Activated CD8-positive, alpha-beta memory T cell treated with anti-CD3 and anti-CD28 coated beads, Interleukin-2, amount 10 ng/mL, durations not matched to agents 7 days and 5 days (primary cell): Measurements from ENCODE around the gene GSTA4. TPM values are rescaled to one million over a fixed set of nuclear protein-coding genes. Genes with fewer than 3 reads are reported as not detected.
"Not testable (repeated sequence)": the region's sequence is repeated elsewhere in the genome, so short reads cannot be mapped to it uniquely, and the experiment has no call there.

Experiments
- ATAC-seq: fragments of 150-1000 bp; cut with Tn5 transposase; one replicate; pipeline ENCODE4 v1.10.0; 2021; ENCODE audit warnings: moderate library complexity
- CTCF ChIA-PET: fragments of 350-600 bp; sonication (Branson Sonifier 250); formaldehyde crosslinking; loops from one replicate; lab custom pipeline; 2021; ENCODE audit warnings: antibody characterized with exemption; lab: Charles Lee
- DNase-seq: peaks from one replicate; pipeline ENCODE4 v3.0.0-alpha.2; 2020
- H3K27ac Mint-ChIP-seq: one replicate; pipeline ENCODE4 v1.8.0; 2021; ENCODE audit warnings: mild to moderate bottlenecking, mixed read lengths
- H3K27me3 Mint-ChIP-seq: one replicate; pipeline ENCODE4 v1.8.0; 2021; ENCODE audit warnings: mixed read lengths
- H3K36me3 Mint-ChIP-seq: one replicate; pipeline ENCODE4 v1.8.0; 2021; ENCODE audit warnings: mild to moderate bottlenecking, mixed read lengths
- H3K4me1 Mint-ChIP-seq: one replicate; pipeline ENCODE4 v1.8.0; 2021; ENCODE audit warnings: mixed read lengths
- H3K4me3 Mint-ChIP-seq: one replicate; pipeline ENCODE4 v1.8.0; 2021; ENCODE audit warnings: mild to moderate bottlenecking, moderate library complexity, mixed read lengths
- H3K9me3 Mint-ChIP-seq: one replicate; pipeline ENCODE4 v1.8.0; 2022; ENCODE audit warnings: low read depth, mixed read lengths
- total RNA-seq, 2 experiments: library from RNA; stranded (reverse); gene quantifications; one replicate each; pipeline ENCODE4 v1.2.3, GENCODE V29; 2021

Gene GSTA4
- total RNA-seq, 2 experiments from 2014 or later, result 2.9 to 5.8 TPM

DNA sequence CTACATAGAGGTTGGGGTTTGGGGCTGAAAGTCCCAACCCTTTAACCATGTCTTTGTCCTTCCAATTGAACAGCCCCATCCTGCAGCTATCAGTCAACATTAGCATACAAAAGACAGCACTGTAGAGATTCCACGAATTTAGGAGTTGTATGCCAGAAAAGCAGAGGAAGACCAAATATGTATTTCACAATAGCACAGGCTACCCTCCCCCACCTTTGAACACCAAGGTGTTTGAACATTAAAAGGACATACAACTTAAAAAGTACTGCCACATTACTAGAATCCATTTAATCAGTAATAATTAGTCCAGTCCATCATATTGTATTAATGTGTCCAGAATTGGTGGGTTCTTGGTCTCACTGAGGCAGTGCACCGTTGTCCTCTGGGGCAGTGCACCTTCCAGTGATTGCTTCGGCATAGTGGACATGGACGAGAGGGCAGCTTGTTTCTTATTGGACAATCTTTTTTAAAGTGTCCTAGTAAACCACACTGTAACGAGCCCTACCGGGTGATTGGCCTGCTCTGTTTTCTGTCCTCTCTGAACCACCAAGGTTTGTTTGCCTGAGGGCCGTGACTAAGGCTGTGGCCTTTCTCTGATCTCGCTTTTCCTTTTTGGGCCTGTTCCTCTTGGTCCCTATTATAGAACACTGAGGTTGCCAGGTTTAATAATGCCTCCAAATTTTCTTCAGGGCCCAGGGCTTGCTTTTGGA is 36.4 kb downstream of the GSTA4 start:
- H3K9me3 Mint-ChIP-seq, result peaks cover 2% of the 10 kb centered on the region
- no peaks in the 10 kb centered on the region for H3K36me3 Mint-ChIP-seq
- no peak for DNase-seq
- H3K27ac Mint-ChIP-seq, result no peak overlapping the region
- no peak for ATAC-seq
- H3K4me1 Mint-ChIP-seq, result no peaks in the 10 kb centered on the region
- peaks cover 7% of the 10 kb centered on the region for H3K27me3 Mint-ChIP-seq
- H3K4me3 Mint-ChIP-seq, result no peak overlapping the region
- CTCF ChIA-PET, result no interaction called here

GRCh38 chr6:52955871-52956270 is 39.2 kb downstream of the GSTA4 start:
- no peak for DNase-seq
- no peak overlapping the region for H3K4me3 Mint-ChIP-seq
- H3K36me3 Mint-ChIP-seq, result no peaks in the 10 kb centered on the region
- CTCF ChIA-PET, result no interaction called here
- H3K4me1 Mint-ChIP-seq, result no peaks in the 10 kb centered on the region
- H3K27me3 Mint-ChIP-seq, result peaks cover 7% of the 10 kb centered on the region
- no peak overlapping the region for H3K27ac Mint-ChIP-seq
- no peaks in the 10 kb centered on the region for H3K9me3 Mint-ChIP-seq
- ATAC-seq, result no peak

DNA sequence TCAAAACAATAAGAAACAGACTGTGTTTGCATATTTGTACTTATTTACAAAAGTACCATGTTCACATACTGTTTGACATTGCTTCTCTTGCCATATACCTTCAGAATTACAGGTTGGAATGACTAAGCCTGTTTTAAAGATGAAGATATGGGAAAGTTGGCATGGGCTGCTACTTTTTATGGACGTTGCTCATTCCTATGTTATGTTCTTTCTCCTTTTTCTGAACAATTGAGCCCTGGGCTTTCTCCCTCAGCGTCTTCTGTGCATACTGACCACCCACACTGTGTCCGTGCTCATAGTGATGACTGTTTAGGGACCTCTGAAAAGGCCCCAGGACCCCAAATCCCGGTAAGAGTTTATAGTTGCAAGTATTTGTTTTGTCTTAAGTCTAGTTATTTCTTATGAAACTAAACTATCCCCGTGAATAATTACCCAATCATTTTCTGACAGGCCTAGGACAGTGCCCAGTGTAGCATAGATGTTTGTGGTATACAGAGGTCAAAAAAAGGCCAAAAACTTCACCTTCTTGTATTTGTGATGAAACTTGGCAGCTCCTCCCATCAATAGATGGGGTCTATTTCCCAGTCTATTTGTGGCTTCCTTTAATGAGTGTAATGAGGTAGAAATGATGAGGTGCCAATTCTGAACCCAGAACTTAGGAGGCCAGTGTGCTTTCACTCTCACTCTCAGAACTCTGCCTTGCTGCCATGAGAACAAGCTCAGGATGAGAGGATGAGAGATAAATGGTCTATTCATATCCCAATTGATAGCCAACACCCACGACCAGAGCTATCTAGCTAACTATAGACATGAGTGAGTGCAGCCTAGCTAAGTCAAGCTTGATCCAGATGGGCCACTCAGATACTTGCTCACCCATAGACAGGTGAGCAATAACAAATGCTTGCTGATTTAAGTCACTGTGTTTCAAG is 40.9 kb downstream of the GSTA4 start:
- Mint-ChIP-seq H3K36me3 (no peaks in the 10 kb centered on the region), H3K27ac (no peak overlapping the region), H3K27me3 (peaks cover 15% of the 10 kb centered on the region), H3K9me3 (no peaks in the 10 kb centered on the region), H3K4me3 (no peak overlapping the region), H3K4me1 (no peaks in the 10 kb centered on the region)
- DNase-seq, result no peak
- CTCF ChIA-PET, result no interaction called here
- ATAC-seq, result no peak

DNA sequence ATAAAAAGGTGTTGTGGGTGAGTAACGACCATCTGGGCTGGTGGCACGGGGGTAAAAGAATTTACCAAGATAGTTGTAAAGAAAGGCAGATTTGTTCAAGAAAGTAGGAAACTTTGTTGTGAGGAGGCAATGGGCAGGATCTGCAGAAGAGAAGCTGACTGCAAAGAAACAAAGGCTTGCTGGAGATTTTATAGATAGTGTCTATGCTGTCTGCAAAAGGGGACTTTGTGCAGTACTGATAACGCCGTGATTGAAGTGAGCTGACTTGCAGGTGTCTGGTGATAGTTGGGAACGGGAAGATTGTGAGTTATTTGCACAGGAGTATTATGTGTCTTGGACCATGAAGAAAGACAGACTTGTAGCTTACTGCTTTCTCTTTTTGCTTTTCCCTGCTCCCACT is 48.8 kb downstream of the GSTA4 start:
- no peak for DNase-seq
- Mint-ChIP-seq H3K4me1 (no peaks in the 10 kb centered on the region), H3K27me3 (peaks cover 30% of the 10 kb centered on the region), H3K27ac (no peak overlapping the region), H3K36me3 (no peaks in the 10 kb centered on the region), H3K4me3 (no peak overlapping the region), H3K9me3 (no peaks in the 10 kb centered on the region)
- CTCF ChIA-PET, result no interaction called here
- no peak for ATAC-seq

- H3K9me3 Mint-ChIP-seq, H3K36me3 Mint-ChIP-seq, H3K4me3 Mint-ChIP-seq, DNase-seq, CTCF ChIA-PET, H3K4me1 Mint-ChIP-seq, H3K27ac Mint-ChIP-seq, ATAC-seq: not testable (repeated sequence)
- peaks cover 22% of the 10 kb centered on the region for H3K27me3 Mint-ChIP-seq
Observed at GRCh38 chr6:52942821-52943220, 52.3 kb downstream of the GSTA4 start.

- ATAC-seq (no peak), DNase-seq (no peak)
- Mint-ChIP-seq H3K4me3 (no peak overlapping the region), H3K27me3 (peaks cover 22% of the 10 kb centered on the region), H3K9me3 (no peaks in the 10 kb centered on the region), H3K36me3 (no peaks in the 10 kb centered on the region), H3K27ac (no peak overlapping the region), H3K4me1 (peaks cover under 1% of the 10 kb centered on the region)
- CTCF ChIA-PET, result no interaction called here
Observed at GRCh38 chr6:52942221-52942620, 52.9 kb downstream of the GSTA4 start.

- ATAC-seq, result no peak
- DNase-seq, result no peak
- Mint-ChIP-seq H3K27ac (no peak overlapping the region), H3K4me1 (peaks cover 5% of the 10 kb centered on the region), H3K27me3 (peaks cover 6% of the 10 kb centered on the region), H3K36me3 (no peaks in the 10 kb centered on the region), H3K9me3 (no peaks in the 10 kb centered on the region), H3K4me3 (no peak overlapping the region)
- CTCF ChIA-PET, result no interaction called here
Observed at GRCh38 chr6:52937908-52938307, 57.2 kb downstream of the GSTA4 start.

- Mint-ChIP-seq H3K27me3 (peaks cover 1% of the 10 kb centered on the region), H3K4me3 (no peak overlapping the region), H3K27ac (no peak overlapping the region), H3K9me3 (no peaks in the 10 kb centered on the region), H3K4me1 (peaks cover 5% of the 10 kb centered on the region), H3K36me3 (no peaks in the 10 kb centered on the region)
- ATAC-seq (no peak), DNase-seq (no peak)
- CTCF ChIA-PET, result no interaction called here
Observed at GRCh38 chr6:52933778-52934177, 61.3 kb downstream of the GSTA4 start.

DNA sequence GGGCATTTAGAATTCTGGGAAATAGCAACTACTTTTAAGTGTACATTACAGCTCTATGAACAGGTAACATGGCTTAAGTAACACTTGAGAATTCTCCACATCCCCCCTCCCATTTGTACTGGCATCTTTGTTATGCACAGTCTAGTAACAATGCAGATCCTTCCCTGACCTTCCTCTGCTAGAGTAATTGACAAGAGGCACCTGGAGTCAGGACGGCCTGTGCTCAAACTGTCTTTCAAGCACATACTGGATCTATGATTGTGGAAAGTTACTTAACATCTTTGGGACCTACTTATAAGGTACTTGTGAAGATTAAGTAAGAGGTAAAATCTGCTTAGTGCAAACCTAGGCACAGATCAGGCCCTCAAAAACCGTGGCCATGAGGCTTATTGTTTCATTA is 63.7 kb downstream of the GSTA4 start:
- Mint-ChIP-seq H3K27ac (no peak overlapping the region), H3K9me3 (no peaks in the 10 kb centered on the region), H3K27me3 (peaks cover 12% of the 10 kb centered on the region), H3K4me1 (no peaks in the 10 kb centered on the region), H3K36me3 (no peaks in the 10 kb centered on the region), H3K4me3 (no peak overlapping the region)
- ATAC-seq, result no peak
- DNase-seq, result no peak
- CTCF ChIA-PET, result no interaction called here

DNA sequence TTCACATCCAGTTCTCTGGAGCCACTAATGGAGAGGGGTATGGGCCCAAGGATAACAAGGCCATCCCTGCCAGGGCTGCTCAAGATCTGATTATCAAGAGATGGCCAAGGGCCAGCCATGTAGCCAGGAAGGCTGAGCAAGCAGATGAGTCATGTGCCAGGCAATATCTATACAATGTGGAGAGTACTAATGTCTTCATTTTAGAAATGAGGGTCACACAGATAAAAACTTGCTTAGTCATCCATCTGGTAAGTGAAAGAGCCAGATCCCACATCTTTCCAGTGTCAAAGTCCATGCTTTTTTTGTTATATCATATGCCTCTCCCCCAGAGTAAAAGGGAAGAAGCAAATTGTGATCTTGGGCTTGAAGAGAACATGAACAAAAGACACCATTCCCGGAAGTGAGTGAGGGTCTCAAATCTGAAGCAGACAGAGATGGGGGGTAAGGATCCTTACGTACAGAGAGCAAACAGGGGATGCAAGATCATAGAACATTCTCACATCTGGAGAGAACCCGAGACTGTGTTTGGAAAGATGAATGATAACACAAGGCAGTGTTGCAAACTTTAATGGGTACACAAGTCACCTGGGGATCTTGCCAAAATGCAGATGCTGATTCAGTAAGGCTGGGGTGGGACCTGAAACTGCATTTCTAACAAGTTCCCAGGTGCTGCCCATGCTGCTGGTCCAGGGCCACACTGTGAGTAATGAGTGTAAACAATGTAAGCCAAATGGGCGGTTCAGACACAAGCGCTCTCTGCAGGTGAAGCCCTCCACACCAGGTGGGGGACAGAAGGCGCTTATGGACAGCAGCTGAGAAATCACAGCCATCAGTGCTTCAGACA is 65.5 kb downstream of the GSTA4 start:
- H3K27me3 Mint-ChIP-seq, result peaks cover 23% of the 10 kb centered on the region
- ATAC-seq (no peak), DNase-seq (no peak)
- CTCF ChIA-PET, result no interaction called here
- no peaks in the 10 kb centered on the region for H3K9me3 Mint-ChIP-seq
- no peak overlapping the region for H3K27ac Mint-ChIP-seq
- no peaks in the 10 kb centered on the region for H3K36me3 Mint-ChIP-seq
- H3K4me1 Mint-ChIP-seq, result no peaks in the 10 kb centered on the region
- no peak overlapping the region for H3K4me3 Mint-ChIP-seq

Other genes starting within 250 kb of the GSTA4 start
- gene GSTA2, start 231.8 kb downstream of the GSTA4 start, total RNA-seq, result not detected
- not detected for gene GSTA1, start 191.5 kb downstream of the GSTA4 start, total RNA-seq
- not detected for gene GSTA5, start 154.5 kb downstream of the GSTA4 start, total RNA-seq
- not detected for gene GSTA3, start 85.6 kb downstream of the GSTA4 start, total RNA-seq
- 1 to 10 TPM; 5.9 to 7.5 TPM for gene CILK1, start 66.5 kb upstream of the GSTA4 start, total RNA-seq
- gene FBXO9, start 70.1 kb upstream of the GSTA4 start, total RNA-seq, result 10 to 100 TPM; 61.8 to 67.3 TPM
- under 1 TPM in 1 of 2 experiments, not detected in 1; 0.09 TPM for gene GCM1, start 153.6 kb upstream of the GSTA4 start, total RNA-seq